H7 (cell line): Measurements from ENCODE around the gene SERPINB7. TPM values are rescaled to one million over a fixed set of nuclear protein-coding genes. Genes with fewer than 3 reads are reported as not detected.

Source experiments
- DNase-seq: peaks from one replicate; pipeline ENCODE4 v3.0.0; 2012
- H3K27me3 ChIP-seq: 2 replicates; pipeline ENCODE4 v1.6.0; 2011; ENCODE audit warnings: mild to moderate bottlenecking, low read length; ENCODE audit not compliant: control insufficient read depth, insufficient read depth
- H3K36me3 ChIP-seq: replicated peaks from 2 replicates; pipeline ENCODE4 v1.5.1; 2011; ENCODE audit warnings: low read length; ENCODE audit not compliant: control insufficient read depth, insufficient read depth
- H3K4me3 ChIP-seq: 2 replicates; pipeline ENCODE4 v1.5.1; 2011; ENCODE audit warnings: low read depth, mild to moderate bottlenecking, control low read depth, low read length, moderate library complexity; ENCODE audit not compliant: insufficient read depth
- total RNA-seq: library from RNA; depleted of rRNA; stranded (reverse); fragments of >200 nt; shearing (Covaris generic); gene quantifications from 2 replicates; pipeline ENCODE4 v1.2.3, GENCODE V29; 2014; rRNA removed

Gene SERPINB7
- total RNA-seq, 1 experiment from 2014 or later, result not detected

DNA sequence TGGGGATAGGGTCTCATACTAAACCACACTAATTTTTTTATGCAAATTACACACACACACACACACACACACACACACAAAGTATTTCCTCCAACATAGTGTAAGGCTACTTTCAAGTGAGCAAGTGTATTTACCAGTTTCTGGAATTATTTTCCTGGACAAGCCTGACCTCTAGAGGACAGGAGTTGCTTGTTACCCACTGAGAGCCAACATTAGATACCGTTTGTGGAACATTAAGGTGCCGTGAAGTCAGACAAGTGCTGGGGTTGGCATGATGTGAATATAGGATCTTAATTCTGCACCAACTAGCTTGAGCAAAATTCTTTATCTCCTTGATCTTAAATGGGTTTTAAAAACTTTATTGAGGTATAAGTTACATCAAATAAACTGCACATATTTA is 72.9 kb downstream of the SERPINB7 start:
- peak; percentile 11 for DNase-seq
- Histone ChIP-seq H3K27me3 (no peaks in the 10 kb centered on the region), H3K4me3 (no peak overlapping the region), H3K36me3 (no peaks in the 10 kb centered on the region)

DNA sequence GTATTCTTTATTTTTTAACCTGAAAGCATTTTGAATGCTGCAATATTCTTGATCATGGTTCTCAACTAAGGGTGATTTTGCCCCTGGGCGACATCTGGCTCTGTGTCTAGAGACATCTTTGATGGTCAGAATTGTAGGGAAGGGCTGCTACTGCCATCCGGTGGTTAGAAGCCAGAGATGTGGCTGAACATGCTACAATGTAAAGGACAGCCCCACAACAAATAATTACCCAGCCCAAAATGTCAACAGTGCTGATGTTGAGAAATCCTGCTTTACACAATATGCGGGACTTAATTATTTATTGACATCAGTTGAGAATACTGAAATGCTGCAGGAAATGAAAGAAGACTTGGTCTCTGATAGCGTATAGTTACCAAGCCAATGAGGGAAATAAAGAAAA is 74.8 kb downstream of the SERPINB7 start:
- no peaks in the 10 kb centered on the region for H3K27me3 ChIP-seq
- peak; percentile 13 for DNase-seq
- H3K36me3 ChIP-seq, result no peaks in the 10 kb centered on the region
- H3K4me3 ChIP-seq, result no peak overlapping the region

GRCh38 chr18:63850636-63851035 is 75.4 kb downstream of the SERPINB7 start:
- H3K27me3 ChIP-seq, result no peaks in the 10 kb centered on the region
- DNase-seq, result no peak
- no peak overlapping the region for H3K4me3 ChIP-seq
- H3K36me3 ChIP-seq, result no peaks in the 10 kb centered on the region

Other genes starting within 250 kb of the SERPINB7 start
- gene SERPINB12, start 233.0 kb upstream of the SERPINB7 start, total RNA-seq, result not detected in 2 replicates
- not detected in 2 replicates for gene SERPINB13, start 188.1 kb upstream of the SERPINB7 start, total RNA-seq
- not detected in 2 replicates for gene SERPINB4, start 131.2 kb upstream of the SERPINB7 start, total RNA-seq
- not detected in 2 replicates for gene SERPINB3, start 113.5 kb upstream of the SERPINB7 start, total RNA-seq
- not detected in 2 replicates for gene SERPINB11, start 72.5 kb upstream of the SERPINB7 start, total RNA-seq
- gene SERPINB2, start 112.3 kb downstream of the SERPINB7 start, total RNA-seq, result not detected in 2 replicates
- gene SERPINB10, start 132.5 kb downstream of the SERPINB7 start, total RNA-seq, result not detected in 2 replicates
- 0.15 and 0.17 TPM in 2 replicates for gene HMSD, start 173.9 kb downstream of the SERPINB7 start, total RNA-seq
- gene SERPINB8, start 194.7 kb downstream of the SERPINB7 start, total RNA-seq, result 0.07 and 1.6 TPM in 2 replicates